ENCODE data around the gene POLE2.
"Not testable (repeated sequence)": the region's sequence is repeated elsewhere in the genome, so short reads cannot be mapped to it uniquely, and the experiment has no call there.

POLE2 gene

GRCh38 chr14:49687942-49688700, at the start of gene POLE2:
Gene POLE2 (minus strand): TSS chr14:49688214. CDS start chr14:49688203, 11 bp downstream.
- no peaks in the 10 kb centered on the region for H3K36me3 ChIP-seq
- TF ChIP-seq, protein P1, sequence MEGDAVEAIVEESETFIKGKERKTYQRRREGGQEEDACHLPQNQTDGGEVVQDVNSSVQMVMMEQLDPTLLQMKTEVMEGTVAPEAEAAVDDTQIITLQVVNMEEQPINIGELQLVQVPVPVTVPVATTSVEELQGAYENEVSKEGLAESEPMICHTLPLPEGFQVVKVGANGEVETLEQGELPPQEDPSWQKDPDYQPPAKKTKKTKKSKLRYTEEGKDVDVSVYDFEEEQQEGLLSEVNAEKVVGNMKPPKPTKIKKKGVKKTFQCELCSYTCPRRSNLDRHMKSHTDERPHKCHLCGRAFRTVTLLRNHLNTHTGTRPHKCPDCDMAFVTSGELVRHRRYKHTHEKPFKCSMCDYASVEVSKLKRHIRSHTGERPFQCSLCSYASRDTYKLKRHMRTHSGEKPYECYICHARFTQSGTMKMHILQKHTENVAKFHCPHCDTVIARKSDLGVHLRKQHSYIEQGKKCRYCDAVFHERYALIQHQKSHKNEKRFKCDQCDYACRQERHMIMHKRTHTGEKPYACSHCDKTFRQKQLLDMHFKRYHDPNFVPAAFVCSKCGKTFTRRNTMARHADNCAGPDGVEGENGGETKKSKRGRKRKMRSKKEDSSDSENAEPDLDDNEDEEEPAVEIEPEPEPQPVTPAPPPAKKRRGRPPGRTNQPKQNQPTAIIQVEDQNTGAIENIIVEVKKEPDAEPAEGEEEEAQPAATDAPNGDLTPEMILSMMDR (IDR thresholded peaks at IDR 0.05), result no peak

DNA sequence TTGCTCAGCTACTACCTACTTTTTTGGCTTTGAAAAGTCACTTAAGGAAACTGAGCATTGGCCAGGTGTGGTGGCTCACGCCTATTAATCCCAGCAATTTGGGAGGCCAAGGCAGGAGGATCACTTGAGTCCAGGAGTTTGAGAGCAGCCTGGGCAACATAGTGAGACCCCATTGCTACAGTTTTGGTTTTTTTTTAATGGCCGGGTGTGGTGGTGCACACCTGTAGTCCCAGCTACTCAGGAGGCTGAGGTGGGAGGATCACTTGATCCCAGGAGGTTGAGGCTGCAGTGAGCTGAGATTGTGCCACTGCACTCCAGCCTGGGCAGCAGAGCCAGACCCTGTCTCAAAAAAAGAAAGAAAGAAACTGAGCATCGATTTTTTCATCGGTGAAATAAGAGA, 47.7 kb upstream of the POLE2 start:
- not testable (repeated sequence) for H3K36me3 ChIP-seq; H3K27ac ChIP-seq; H3K4me1 ChIP-seq (ENCODE audit: control insufficient read depth in 1 of 2, insufficient read depth in 1 of 2, low read depth in 1 of 2, low read length in 1 of 2); H3K9me3 ChIP-seq; H3K4me3 ChIP-seq (ENCODE audit: low read depth in 1 of 2, low read length in 1 of 2); H3K27me3 ChIP-seq

More at GRCh38 chr14:49687942-49688700, at the start of gene POLE2:
- Histone ChIP-seq H3K27ac (peak within 1 kb of the TSS; percentile 10), H3K9me3 (no peaks in the 10 kb centered on the region), H3K27me3 (no peaks in the 10 kb centered on the region), H3K4me3 (ENCODE audit: low read depth in 1 of 2, low read length in 1 of 2) (peak within 1 kb of the TSS; percentile 76 to 85), H3K4me1 (ENCODE audit: control insufficient read depth in 1 of 2, insufficient read depth in 1 of 2, low read depth in 1 of 2, low read length in 1 of 2) (peaks cover 18 to 22% of the 10 kb centered on the region in 2 experiments)

DNA sequence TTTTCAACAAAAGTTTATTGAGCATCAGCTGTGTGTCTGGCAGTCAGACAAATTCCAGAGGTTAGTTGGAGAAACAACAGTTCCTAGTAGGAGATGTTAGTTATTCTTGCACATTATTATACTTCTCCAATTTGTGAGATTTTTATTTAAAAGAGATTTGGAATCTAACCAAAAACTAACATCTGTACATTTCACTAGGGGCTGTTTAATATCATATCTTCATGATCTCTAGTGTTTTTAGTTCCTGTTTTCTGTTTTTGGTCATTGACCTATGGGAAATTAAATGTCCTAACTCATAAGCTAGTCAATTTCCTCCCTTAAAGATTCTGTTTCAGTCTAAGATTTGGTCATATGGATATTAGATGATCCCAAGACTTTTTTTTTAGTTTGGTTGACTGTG, 45.8 kb upstream of the POLE2 start:
- Histone ChIP-seq H3K4me3 (ENCODE audit: low read depth in 1 of 2, low read length in 1 of 2) (no peak overlapping the region), H3K9me3 (no peaks in the 10 kb centered on the region), H3K4me1 (ENCODE audit: control insufficient read depth in 1 of 2, insufficient read depth in 1 of 2, low read depth in 1 of 2, low read length in 1 of 2) (no peaks in the 10 kb centered on the region), H3K27me3 (no peaks in the 10 kb centered on the region), H3K27ac (no peak overlapping the region), H3K36me3 (no peaks in the 10 kb centered on the region)
- TF ChIP-seq, protein P1 (IDR thresholded peaks at IDR 0.05), result no peak

DNA sequence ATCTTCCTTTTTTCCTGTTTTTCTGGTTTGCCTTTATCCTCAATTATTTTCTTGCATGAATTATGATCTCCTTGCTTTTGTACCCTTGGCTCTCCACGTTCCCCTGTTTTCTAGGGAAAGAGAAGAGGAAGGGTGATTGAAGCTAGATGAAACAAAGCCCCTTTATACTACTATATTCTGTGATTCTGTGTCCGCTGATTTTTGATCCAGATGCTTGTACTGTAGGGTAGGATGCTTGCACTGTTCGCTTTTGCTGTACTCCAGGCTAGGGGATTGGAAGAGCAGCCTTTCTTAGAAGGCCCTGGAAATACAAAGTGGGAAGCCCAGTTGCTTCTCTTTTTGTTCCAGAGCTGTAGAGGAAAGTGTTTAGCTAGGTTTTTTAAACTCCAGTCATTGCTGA, 44.9 kb upstream of the POLE2 start:
- H3K9me3 ChIP-seq, result no peaks in the 10 kb centered on the region
- no peak overlapping the region for H3K27ac ChIP-seq
- H3K4me1 ChIP-seq (ENCODE audit: control insufficient read depth in 1 of 2, insufficient read depth in 1 of 2, low read depth in 1 of 2, low read length in 1 of 2), result no peaks in the 10 kb centered on the region
- no peaks in the 10 kb centered on the region for H3K27me3 ChIP-seq
- no peaks in the 10 kb centered on the region for H3K36me3 ChIP-seq
- TF ChIP-seq, protein P1 (IDR thresholded peaks at IDR 0.05), result no peak
- no peak overlapping the region for H3K4me3 ChIP-seq (ENCODE audit: low read depth in 1 of 2, low read length in 1 of 2)

DNA sequence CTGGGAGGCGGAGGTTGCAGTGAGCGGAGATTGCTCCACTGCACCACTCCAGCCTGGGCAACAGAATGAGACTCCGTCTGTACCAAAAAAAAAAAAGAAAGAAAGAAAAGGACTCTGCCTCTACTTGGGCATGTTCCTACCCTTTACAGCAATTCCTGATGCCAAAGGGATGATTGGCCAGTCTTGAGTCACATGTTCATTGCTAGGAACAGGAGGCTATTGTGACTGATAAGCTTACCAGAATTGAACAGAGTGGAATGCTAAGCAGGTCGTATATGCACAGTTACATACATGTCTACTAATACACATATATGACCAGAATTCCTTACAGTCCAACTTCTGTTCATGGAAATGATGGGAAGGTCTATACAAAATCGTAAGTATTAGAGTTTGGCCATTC, 39.2 kb upstream of the POLE2 start:
- H3K36me3 ChIP-seq, result no peaks in the 10 kb centered on the region
- TF ChIP-seq, protein P1 (IDR thresholded peaks at IDR 0.05), result no peak
- no peak overlapping the region for H3K4me3 ChIP-seq (ENCODE audit: low read depth in 1 of 2, low read length in 1 of 2)
- H3K27me3 ChIP-seq, result no peaks in the 10 kb centered on the region
- no peak overlapping the region for H3K27ac ChIP-seq
- no peaks in the 10 kb centered on the region for H3K9me3 ChIP-seq
- no peaks in the 10 kb centered on the region for H3K4me1 ChIP-seq (ENCODE audit: control insufficient read depth in 1 of 2, insufficient read depth in 1 of 2, low read depth in 1 of 2, low read length in 1 of 2)

- H3K4me3 ChIP-seq (ENCODE audit: low read depth in 1 of 2, low read length in 1 of 2); H3K27ac ChIP-seq; H3K4me1 ChIP-seq (ENCODE audit: control insufficient read depth in 1 of 2, insufficient read depth in 1 of 2, low read depth in 1 of 2, low read length in 1 of 2); H3K9me3 ChIP-seq; H3K27me3 ChIP-seq; H3K36me3 ChIP-seq: not testable (repeated sequence)
Observed at GRCh38 chr14:49721733-49722435, 33.9 kb upstream of the POLE2 start.

Measured in neutrophil (primary cell).